ENCODE measurements around the gene PTPN14.
"Not testable (repeated sequence)": the region's sequence is repeated elsewhere in the genome, so short reads cannot be mapped to it uniquely, and the experiment has no call there.

The PTPN14 gene

GRCh38 chr1:214540324-214540723, 11.1 kb downstream of the PTPN14 start:
- DNase-seq: no peak

GRCh38 chr1:214538496-214538895, 12.9 kb downstream of the PTPN14 start:
- DNase-seq: no peak

GRCh38 chr1:214537872-214538473, 13.4 kb downstream of the PTPN14 start:
- no peak for DNase-seq

GRCh38 chr1:214537219-214537618, 14.2 kb downstream of the PTPN14 start:
- DNase-seq: peak; percentile 19

GRCh38 chr1:214532070-214532469, 19.3 kb downstream of the PTPN14 start:
- no peak for DNase-seq

- no peak for DNase-seq
Measured at GRCh38 chr1:214525535-214526019, 25.8 kb downstream of the PTPN14 start.

GRCh38 chr1:214524824-214525223, 26.6 kb downstream of the PTPN14 start:
- no peak for DNase-seq

GRCh38 chr1:214523124-214523824, 28.1 kb downstream of the PTPN14 start:
- DNase-seq: no peak

GRCh38 chr1:214521458-214521857, 29.9 kb downstream of the PTPN14 start:
- DNase-seq: not testable (repeated sequence)

GRCh38 chr1:214520544-214521165, 30.7 kb downstream of the PTPN14 start:
- DNase-seq: no peak

GRCh38 chr1:214518361-214518760, 33.0 kb downstream of the PTPN14 start:
- DNase-seq: no peak

- no peak for DNase-seq
Measured at GRCh38 chr1:214516434-214517326, 34.7 kb downstream of the PTPN14 start.

GRCh38 chr1:214515544-214516433, 35.6 kb downstream of the PTPN14 start:
- no peak for DNase-seq

GRCh38 chr1:214514819-214515383, 36.5 kb downstream of the PTPN14 start:
- no peak for DNase-seq

- DNase-seq: no peak
Measured at GRCh38 chr1:214514032-214514818, 37.2 kb downstream of the PTPN14 start.

- DNase-seq: no peak
Measured at GRCh38 chr1:214513394-214513793, 38.0 kb downstream of the PTPN14 start.

GRCh38 chr1:214511639-214511998, 39.8 kb downstream of the PTPN14 start:
- DNase-seq: no peak

GRCh38 chr1:214510914-214511638, 40.3 kb downstream of the PTPN14 start:
- DNase-seq: no peak

- DNase-seq: no peak
Measured at GRCh38 chr1:214510477-214510876, 40.9 kb downstream of the PTPN14 start.

- DNase-seq: not testable (repeated sequence)
Measured at GRCh38 chr1:214509622-214510021, 41.8 kb downstream of the PTPN14 start.
